SJCRH30 (cell line): Measurements from ENCODE around the gene KCTD21. TPM values are rescaled to one million over a fixed set of nuclear protein-coding genes. Genes with fewer than 3 reads are reported as not detected.

Experiments
- DNase-seq, 2 experiments: peaks; one replicate each; pipeline ENCODE4 v3.0.0-alpha.2; 2015 to 2020
- H3K27ac ChIP-seq: fragments of 250-450 bp; sonication (Bioruptor Pico); 2 replicates; pipeline ENCODE4 v1.5.1; 2020; ENCODE audit warnings: mild to moderate bottlenecking, moderate library complexity
- H3K27me3 ChIP-seq: fragments of 250-450 bp; sonication (Bioruptor Pico); 2 replicates; pipeline ENCODE4 v1.5.1; 2020; ENCODE audit warnings: mild to moderate bottlenecking, moderate library complexity
- H3K36me3 ChIP-seq: fragments of 250-450 bp; sonication (Bioruptor Pico); 2 replicates; pipeline ENCODE4 v1.5.1; 2020; ENCODE audit warnings: mild to moderate bottlenecking, moderate library complexity
- H3K4me1 ChIP-seq: fragments of 250-450 bp; sonication (Bioruptor Pico); 2 replicates; pipeline ENCODE4 v1.5.1; 2020; ENCODE audit warnings: mild to moderate bottlenecking, moderate library complexity
- H3K4me3 ChIP-seq: fragments of 250-450 bp; sonication (Bioruptor Pico); 2 replicates; pipeline ENCODE4 v1.5.1; 2020; ENCODE audit warnings: mild to moderate bottlenecking, moderate library complexity
- H3K9me3 ChIP-seq: fragments of 250-450 bp; sonication (Bioruptor Pico); replicated peaks from 2 replicates; pipeline ENCODE4 v1.5.1; 2020; ENCODE audit warnings: mild to moderate bottlenecking, moderate library complexity
- total RNA-seq: library from RNA; depleted of rRNA; stranded (reverse); fragments of >200 nt; shearing (Covaris generic); gene quantifications from 2 replicates; pipeline ENCODE4 v1.2.3, GENCODE V29; 2014

KCTD21 gene
- total RNA-seq, 1 experiment from 2014 or later: 2.2 TPM

GRCh38 chr11:78199015-78199652, 10.7 kb upstream of the KCTD21 start:
- H3K9me3 ChIP-seq: no peaks in the 10 kb centered on the region
- H3K27ac ChIP-seq: no peak overlapping the region
- H3K27me3 ChIP-seq: no peaks in the 10 kb centered on the region
- H3K4me3 ChIP-seq: no peak overlapping the region
- H3K36me3 ChIP-seq: no peaks in the 10 kb centered on the region
- no peaks in the 10 kb centered on the region for H3K4me1 ChIP-seq
- DNase-seq: no peak

- Histone ChIP-seq H3K4me1 (peaks cover 1% of the 10 kb centered on the region; the same call in 1 of the 2 replicates), H3K9me3 (no peaks in the 10 kb centered on the region), H3K36me3 (no peaks in the 10 kb centered on the region), H3K4me3 (no peak overlapping the region), H3K27ac (no peak overlapping the region), H3K27me3 (no peaks in the 10 kb centered on the region)
- no peak for DNase-seq
Observed at GRCh38 chr11:78197816-78198215, 9.4 kb upstream of the KCTD21 start.

- no peak for DNase-seq
- H3K27ac ChIP-seq: no peak overlapping the region
- no peaks in the 10 kb centered on the region for H3K36me3 ChIP-seq
- peaks cover 12% of the 10 kb centered on the region for H3K4me1 ChIP-seq
- H3K27me3 ChIP-seq: no peaks in the 10 kb centered on the region
- H3K4me3 ChIP-seq: no peak overlapping the region
- H3K9me3 ChIP-seq: no peaks in the 10 kb centered on the region
Observed at GRCh38 chr11:78196661-78197091, 8.2 kb upstream of the KCTD21 start.

DNA sequence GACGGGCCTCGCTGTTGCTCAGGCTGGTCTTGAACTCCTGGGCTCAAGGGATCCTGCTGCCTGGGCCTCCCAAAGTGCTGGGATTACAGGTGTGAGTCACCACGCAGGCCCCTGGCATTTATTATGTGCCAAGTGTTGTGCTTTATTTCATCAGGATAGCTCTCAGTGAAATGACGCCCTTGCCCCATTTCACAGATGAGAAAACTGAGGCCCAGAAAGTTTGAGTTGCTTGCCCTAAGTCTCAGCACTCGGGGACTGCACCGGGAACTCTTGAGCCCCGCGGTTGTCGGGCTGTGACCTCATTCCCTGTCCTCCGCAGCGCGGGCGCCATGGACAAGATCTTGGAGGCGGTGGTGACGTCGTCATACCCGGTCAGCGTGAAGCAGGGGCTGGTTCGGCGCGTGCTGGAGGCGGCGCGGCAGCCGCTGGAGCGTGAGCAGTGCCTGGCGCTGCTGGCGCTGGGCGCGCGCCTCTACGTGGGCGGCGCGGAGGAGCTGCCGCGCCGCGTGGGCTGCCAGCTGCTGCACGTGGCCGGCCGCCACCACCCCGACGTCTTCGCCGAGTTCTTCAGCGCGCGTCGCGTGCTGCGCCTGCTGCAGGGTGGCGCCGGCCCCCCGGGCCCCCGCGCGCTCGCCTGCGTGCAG, 7.6 kb upstream of the KCTD21 start:
- peaks cover 12% of the 10 kb centered on the region for H3K4me1 ChIP-seq
- H3K36me3 ChIP-seq: no peaks in the 10 kb centered on the region
- no peaks in the 10 kb centered on the region for H3K27me3 ChIP-seq
- no peak overlapping the region for H3K4me3 ChIP-seq
- no peak for DNase-seq
- no peaks in the 10 kb centered on the region for H3K9me3 ChIP-seq
- no peak overlapping the region for H3K27ac ChIP-seq

- no peaks in the 10 kb centered on the region for H3K36me3 ChIP-seq
- no peaks in the 10 kb centered on the region for H3K9me3 ChIP-seq
- no peak overlapping the region for H3K4me3 ChIP-seq
- H3K27ac ChIP-seq: no peak overlapping the region
- H3K27me3 ChIP-seq: no peaks in the 10 kb centered on the region
- peaks cover 12% of the 10 kb centered on the region for H3K4me1 ChIP-seq
- DNase-seq: no peak
Observed at GRCh38 chr11:78194490-78194889, 6.1 kb upstream of the KCTD21 start.

DNA sequence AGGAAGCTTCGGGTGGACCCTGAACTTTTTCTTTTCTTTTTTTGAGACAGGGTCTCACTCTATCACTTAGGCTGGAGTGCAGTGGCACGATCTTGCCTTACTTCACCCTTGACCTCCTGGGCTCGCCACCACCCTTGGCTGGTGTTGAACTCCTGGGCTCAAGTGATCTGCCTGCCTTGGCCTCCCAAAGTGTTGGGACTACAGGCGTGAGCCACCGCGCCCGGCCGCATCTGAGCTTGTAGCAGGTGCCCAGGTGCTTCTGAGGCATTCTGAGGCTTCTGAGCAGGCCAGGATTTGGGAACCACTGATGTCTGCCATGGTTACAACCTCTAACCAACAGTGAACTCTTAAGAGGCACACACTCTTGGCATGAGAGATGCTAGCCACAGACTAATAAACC, 5.4 kb upstream of the KCTD21 start:
- H3K27ac ChIP-seq: no peak overlapping the region
- peaks cover 12% of the 10 kb centered on the region for H3K4me1 ChIP-seq
- no peak overlapping the region for H3K4me3 ChIP-seq
- no peak for DNase-seq
- H3K9me3 ChIP-seq: no peaks in the 10 kb centered on the region
- H3K36me3 ChIP-seq: no peaks in the 10 kb centered on the region
- no peaks in the 10 kb centered on the region for H3K27me3 ChIP-seq

DNA sequence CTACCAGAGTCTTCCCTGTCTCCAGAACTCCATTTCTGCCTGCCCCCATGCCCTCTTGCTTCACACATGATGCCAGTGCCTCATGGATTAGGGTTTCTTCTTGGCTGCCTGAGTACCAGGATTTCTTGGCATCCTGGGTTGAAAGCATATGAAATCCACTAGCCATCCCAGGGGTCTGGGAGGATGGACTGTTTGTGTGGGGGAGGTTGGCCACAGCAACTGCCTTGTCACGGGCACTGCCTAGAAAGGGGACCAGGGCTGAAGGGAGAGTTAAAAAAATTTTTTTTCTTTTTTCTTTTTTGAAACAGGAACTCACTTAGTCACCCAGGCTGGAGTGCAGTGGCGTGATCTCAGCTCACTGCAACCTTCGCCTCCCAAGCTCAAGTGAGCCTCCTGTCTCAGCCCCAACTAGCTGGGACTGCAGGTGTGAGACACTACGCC, 4.5 kb upstream of the KCTD21 start:
- no peak overlapping the region for H3K27ac ChIP-seq
- no peaks in the 10 kb centered on the region for H3K36me3 ChIP-seq
- H3K27me3 ChIP-seq: no peaks in the 10 kb centered on the region
- no peaks in the 10 kb centered on the region for H3K9me3 ChIP-seq
- no peak overlapping the region for H3K4me3 ChIP-seq
- no peak for DNase-seq
- peaks cover 12% of the 10 kb centered on the region for H3K4me1 ChIP-seq

GRCh38 chr11:78192223-78192719, 3.8 kb upstream of the KCTD21 start:
- H3K27ac ChIP-seq: peak overlapping the region; percentile 34
- peak; percentile 78 to 79 for DNase-seq
- no peaks in the 10 kb centered on the region for H3K27me3 ChIP-seq
- H3K9me3 ChIP-seq: no peaks in the 10 kb centered on the region
- H3K4me1 ChIP-seq: peaks cover 12% of the 10 kb centered on the region
- no peak overlapping the region for H3K4me3 ChIP-seq
- no peaks in the 10 kb centered on the region for H3K36me3 ChIP-seq

DNA sequence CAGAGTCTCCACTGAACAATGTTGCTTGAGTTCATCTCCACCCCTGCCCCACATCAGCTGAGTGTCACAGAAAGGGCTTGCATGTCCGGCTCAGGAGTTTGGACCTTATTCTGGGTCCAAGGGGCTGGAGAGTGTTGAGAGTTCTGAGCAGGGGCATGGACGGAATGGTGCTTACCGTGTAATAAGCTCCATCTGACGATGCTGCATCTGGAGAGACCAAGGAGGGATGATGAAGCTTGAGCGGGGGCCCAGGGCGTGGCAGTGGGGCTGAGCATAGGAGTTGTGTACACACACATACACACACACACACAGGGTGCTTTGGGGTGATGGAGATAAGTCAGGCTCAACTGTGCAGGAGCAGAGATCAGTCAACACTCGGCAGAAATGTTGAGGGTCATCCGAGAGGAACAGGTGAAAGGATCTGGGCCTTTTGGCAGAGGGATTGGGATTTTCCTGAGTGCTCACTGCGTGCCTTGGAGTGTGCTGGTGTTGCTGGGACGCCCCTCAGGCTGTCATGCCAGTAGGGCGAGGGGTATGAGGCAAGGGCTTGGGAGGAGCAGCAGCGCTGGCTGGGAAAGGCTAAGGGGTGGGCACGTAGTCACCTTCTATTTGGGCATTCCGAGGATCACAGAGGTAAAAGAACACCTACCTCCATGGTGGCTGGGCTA, 2.6 kb upstream of the KCTD21 start:
- H3K36me3 ChIP-seq: no peaks in the 10 kb centered on the region
- no peaks in the 10 kb centered on the region for H3K27me3 ChIP-seq
- no peaks in the 10 kb centered on the region for H3K9me3 ChIP-seq
- H3K27ac ChIP-seq: no peak overlapping the region
- no peak for DNase-seq
- H3K4me3 ChIP-seq: no peak overlapping the region
- H3K4me1 ChIP-seq: peaks cover 12% of the 10 kb centered on the region

- H3K27me3 ChIP-seq: no peaks in the 10 kb centered on the region
- no peaks in the 10 kb centered on the region for H3K36me3 ChIP-seq
- peaks cover 12% of the 10 kb centered on the region for H3K4me1 ChIP-seq
- H3K9me3 ChIP-seq: no peaks in the 10 kb centered on the region
- H3K27ac ChIP-seq: no peak overlapping the region
- H3K4me3 ChIP-seq: no peak overlapping the region
- no peak for DNase-seq
Observed at GRCh38 chr11:78190374-78190773, 1.9 kb upstream of the KCTD21 start.

DNA sequence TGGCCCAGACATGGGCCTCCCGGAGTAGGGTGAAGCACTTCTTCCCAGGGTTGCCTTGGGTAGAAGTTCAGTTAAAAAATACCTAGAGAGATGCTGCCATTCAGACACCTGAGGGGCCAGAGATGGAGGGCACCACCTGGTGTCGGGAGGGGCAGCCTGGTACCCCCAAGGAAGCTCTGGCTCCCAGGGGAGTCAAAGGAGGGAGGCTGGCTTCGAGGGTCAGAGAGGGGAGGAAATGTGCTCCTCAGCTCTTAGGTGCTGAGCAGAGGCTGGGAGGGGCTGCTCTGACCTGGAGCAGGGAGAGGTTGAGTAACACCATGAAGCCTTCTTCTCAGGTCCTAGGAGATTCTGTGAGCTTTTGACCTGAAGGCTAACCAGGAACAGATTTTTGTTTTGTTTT, 1.4 kb upstream of the KCTD21 start:
- H3K27ac ChIP-seq: no peak overlapping the region
- no peak for DNase-seq
- H3K4me3 ChIP-seq: no peak overlapping the region
- peaks cover 12% of the 10 kb centered on the region for H3K4me1 ChIP-seq
- no peaks in the 10 kb centered on the region for H3K27me3 ChIP-seq
- no peaks in the 10 kb centered on the region for H3K9me3 ChIP-seq
- H3K36me3 ChIP-seq: no peaks in the 10 kb centered on the region

DNA sequence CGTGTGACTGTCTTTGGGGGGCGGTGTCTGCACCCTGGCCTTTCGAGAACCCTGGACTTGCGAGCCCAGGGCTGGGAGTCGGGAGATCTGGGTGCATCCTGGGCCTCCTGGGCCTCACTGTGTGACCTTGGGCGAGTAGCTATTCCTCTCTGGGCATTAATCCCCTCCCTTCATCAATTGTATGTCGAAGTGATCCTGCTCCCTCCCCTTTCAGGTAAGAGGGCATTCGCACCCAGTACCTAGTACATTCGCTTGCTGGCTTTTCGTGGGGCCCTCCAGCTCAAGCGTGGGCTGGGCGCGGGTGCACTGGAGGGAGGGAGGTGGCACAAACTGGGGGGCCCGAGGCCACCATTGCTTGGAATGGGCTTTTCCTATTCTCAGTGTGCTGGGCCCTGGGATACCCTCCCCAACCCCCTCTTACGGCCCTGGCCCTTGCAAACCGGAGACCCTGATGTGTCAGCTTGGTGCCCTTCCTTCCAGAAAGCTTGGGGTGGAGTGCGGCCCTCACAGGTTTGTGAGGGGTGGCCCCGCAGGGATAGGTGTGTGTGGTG, 823 bp upstream of the KCTD21 start:
- no peak overlapping the region; the same call in 1 of the 2 replicates for H3K27ac ChIP-seq

GRCh38 chr11:78187366-78188285, 800 bp downstream of the KCTD21 start:
- no peaks in the 10 kb centered on the region for H3K27me3 ChIP-seq
- H3K4me1 ChIP-seq: peaks cover 9% of the 10 kb centered on the region
- H3K36me3 ChIP-seq: no peaks in the 10 kb centered on the region
- H3K9me3 ChIP-seq: no peaks in the 10 kb centered on the region
- peak overlapping the region; percentile 78 for H3K4me3 ChIP-seq
- no peak overlapping the region for H3K27ac ChIP-seq
- no peak for DNase-seq

More for the DNA sequence above, 823 bp upstream of the KCTD21 start:
- Histone ChIP-seq H3K27me3 (no peaks in the 10 kb centered on the region), H3K4me3 (peak overlapping the region; percentile 78), H3K4me1 (peaks cover 12% of the 10 kb centered on the region), H3K9me3 (no peaks in the 10 kb centered on the region), H3K36me3 (no peaks in the 10 kb centered on the region)
- DNase-seq: no peak

DNA sequence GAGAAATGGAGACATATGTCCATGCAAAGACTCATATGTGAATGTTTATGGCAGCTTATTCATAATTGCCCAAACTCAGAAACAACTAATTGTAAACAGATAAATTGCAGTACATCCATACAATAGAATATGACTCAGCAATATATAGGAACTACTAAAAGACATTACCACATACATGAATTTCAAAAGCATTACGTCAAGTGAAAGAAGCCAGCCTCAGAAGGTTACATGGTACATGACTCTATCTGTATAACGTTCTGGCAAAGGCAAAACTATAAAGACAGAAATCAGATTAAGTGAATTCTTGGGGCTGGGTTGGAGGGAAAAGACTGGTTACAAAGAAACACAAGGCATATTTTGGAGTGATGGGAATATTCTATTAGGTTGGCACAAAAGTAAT, 7.2 kb downstream of the KCTD21 start:
- Histone ChIP-seq H3K36me3 (no peaks in the 10 kb centered on the region), H3K4me1 (no peaks in the 10 kb centered on the region), H3K4me3 (no peak overlapping the region), H3K27ac (no peak overlapping the region), H3K9me3 (no peaks in the 10 kb centered on the region), H3K27me3 (no peaks in the 10 kb centered on the region)
- DNase-seq: no peak
